GM20000 (cell line): ENCODE measurements around the gene ZNF526.

Experiments used
- DNase-seq: peaks from one replicate; pipeline ENCODE4 v3.0.0; 2012; ENCODE audit warnings: low spot score
- CTCF ChIP-seq: IDR thresholded peaks from 2 replicates; pipeline ENCODE4 v1.5.1; 2012; ENCODE audit warnings: mild to moderate bottlenecking, control low read depth; ENCODE audit errors: extremely low read depth, missing control alignments

Gene ZNF526

GRCh38 chr19:42249149-42249750, 29.1 kb downstream of the ZNF526 start:
- no peak for TF ChIP-seq CTCF
- DNase-seq: no peak

- TF ChIP-seq CTCF: no peak
- no peak for DNase-seq
These were observed 29.7 kb downstream of the ZNF526 start for GRCh38 chr19:42249769-42250168.

- no peak for DNase-seq
- TF ChIP-seq CTCF: no peak
These were observed 30.1 kb downstream of the ZNF526 start for GRCh38 chr19:42250183-42250665.

- no peak for DNase-seq
- no peak for TF ChIP-seq CTCF
These were observed 30.8 kb downstream of the ZNF526 start for GRCh38 chr19:42250666-42251531.

GRCh38 chr19:42251572-42252358, 31.7 kb downstream of the ZNF526 start:
- TF ChIP-seq CTCF: no peak
- DNase-seq: no peak

- DNase-seq: no peak
- TF ChIP-seq CTCF: no peak
These were observed 32.5 kb downstream of the ZNF526 start for GRCh38 chr19:42252365-42253244.
